HEK293T (cell line): ENCODE measurements around the gene CHAD.

Source experiments
- CTBP1 ChIP-seq: fragments of 450-650 bp; IDR thresholded peaks from 2 replicates; pipeline ENCODE4 v1.6.1; 2016; ENCODE audit warnings: borderline replicate concordance
- FOXM1 ChIP-seq: fragments of 450-650 bp; IDR thresholded peaks from 2 replicates; pipeline ENCODE4 v1.6.1; 2017; ENCODE audit warnings: mild to moderate bottlenecking, borderline replicate concordance
- HDGF ChIP-seq: fragments of 450-650 bp; IDR thresholded peaks from 2 replicates; pipeline ENCODE4 v1.6.1; 2017; ENCODE audit warnings: antibody characterized with exemption, borderline replicate concordance
- SP1 ChIP-seq: fragments of 450-650 bp; IDR thresholded peaks from 2 replicates; pipeline ENCODE4 v1.6.1; 2017

GRCh38 chr17:50429793-50430192 is 38.9 kb downstream of the CHAD start:
- TF ChIP-seq SP1 = no peak
- no peak for TF ChIP-seq HDGF
- no peak for TF ChIP-seq FOXM1
- no peak for TF ChIP-seq CTBP1
